T-helper 1 cell treated with Interleukin-12 subunit alpha and Interleukin-12 subunit beta and Interleukin-4 antibody, amounts not matched to agents 30 ng/mL and 1 ng/mL, for 36 hours (primary cell): ENCODE data around the gene LATS2. TPM values are rescaled to one million over a fixed set of nuclear protein-coding genes. Genes with fewer than 3 reads are reported as not detected.

ENCODE experiments used
- intact Hi-C: fragments of 100-400 bp; cut with micrococcal nuclease; formaldehyde crosslinking; loops from one replicate; pipeline ENCODE4 v1.15.1; 2024
- total RNA-seq: library from RNA; stranded (reverse); gene quantifications from 2 replicates; pipeline ENCODE4 v1.2.3, GENCODE V29; 2022

Gene LATS2
- total RNA-seq, 1 donor from 2014 or later, result 4.0 TPM

DNA sequence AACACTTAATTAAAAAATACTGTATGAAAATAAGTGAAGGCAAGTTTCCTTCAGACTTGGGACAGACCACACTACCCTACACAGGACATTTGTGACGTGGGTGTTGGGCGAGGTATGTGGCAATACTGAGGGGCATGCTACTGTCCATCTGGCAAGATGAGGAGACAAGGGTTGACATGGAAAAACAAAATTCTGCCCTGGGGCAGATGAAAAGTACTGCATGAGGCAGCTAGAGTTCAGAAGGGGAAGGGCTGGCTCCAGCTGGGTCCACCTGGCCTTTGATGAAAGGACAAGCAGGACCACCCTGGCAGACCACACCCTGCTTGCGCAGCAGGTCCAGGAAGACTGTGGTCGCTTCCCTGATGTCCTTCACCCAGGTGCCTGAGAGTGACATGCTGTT is 43.2 kb downstream of the LATS2 start:
- intact Hi-C loops, result loop anchor here (5.0 to 10.0 kb wide), 4 partner anchors 59 to 1156 kb away; partner anchors contain the start of genes IFT88, MICU2 and ZMYM5

GRCh38 chr13:21016487-21016886 is 44.9 kb downstream of the LATS2 start:
- intact Hi-C loops, result loop anchor here (2.0 to 10.0 kb wide), 5 partner anchors 44 to 1154 kb away; partner anchors contain the start of genes IFT88, LATS2, MICU2 and ZMYM5

DNA sequence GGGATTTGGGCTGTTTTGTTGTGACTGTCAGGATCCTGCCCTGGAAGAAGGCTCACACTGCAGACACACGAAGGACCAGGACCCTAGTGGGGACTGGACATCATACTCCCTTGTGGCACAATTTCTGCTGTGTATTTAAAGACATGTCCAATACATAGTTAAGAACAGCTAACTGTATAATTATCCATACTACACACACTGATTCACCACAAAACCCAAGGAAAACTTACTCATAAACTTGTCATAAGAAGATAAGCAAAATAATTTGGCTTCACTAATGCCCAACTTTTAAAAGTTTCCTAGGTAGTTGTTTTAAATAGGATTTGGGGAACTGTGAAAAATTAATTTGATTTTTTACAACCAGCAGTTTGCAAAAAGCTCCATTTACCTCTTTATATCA is 46.1 kb downstream of the LATS2 start:
- intact Hi-C loops, result loop anchor here (5.0 to 10.0 kb wide), 4 partner anchors 62 to 1153 kb away; partner anchors contain the start of genes IFT88, MICU2 and ZMYM5

GRCh38 chr13:21014502-21015170 is 46.8 kb downstream of the LATS2 start:
- intact Hi-C loops, result loop anchor here (5.0 to 10.0 kb wide), 4 partner anchors 63 to 1152 kb away; partner anchors contain the start of genes IFT88, MICU2 and ZMYM5

DNA sequence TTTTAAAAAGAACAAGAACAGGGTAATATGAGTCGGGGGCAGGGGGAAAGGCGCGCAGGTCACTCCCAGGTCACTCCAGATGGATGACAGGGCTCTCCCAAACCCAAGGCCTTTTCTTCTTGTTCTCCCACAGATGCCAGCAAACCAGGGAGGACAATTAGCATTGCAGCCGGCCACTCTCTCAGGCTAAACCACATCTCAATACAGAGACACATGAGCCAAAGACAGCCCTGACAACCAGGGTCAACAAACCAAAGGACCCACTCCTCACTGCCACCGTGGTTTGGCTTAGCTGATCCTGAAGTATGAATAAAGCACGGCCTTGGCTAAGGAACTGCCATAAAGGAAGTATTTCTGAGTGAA is 47.3 kb downstream of the LATS2 start:
- intact Hi-C loops, result loop anchor here (10.0 kb wide), 2 partner anchors 449 to 591 kb away; partner anchors contain the start of genes IFT88 and MICU2

DNA sequence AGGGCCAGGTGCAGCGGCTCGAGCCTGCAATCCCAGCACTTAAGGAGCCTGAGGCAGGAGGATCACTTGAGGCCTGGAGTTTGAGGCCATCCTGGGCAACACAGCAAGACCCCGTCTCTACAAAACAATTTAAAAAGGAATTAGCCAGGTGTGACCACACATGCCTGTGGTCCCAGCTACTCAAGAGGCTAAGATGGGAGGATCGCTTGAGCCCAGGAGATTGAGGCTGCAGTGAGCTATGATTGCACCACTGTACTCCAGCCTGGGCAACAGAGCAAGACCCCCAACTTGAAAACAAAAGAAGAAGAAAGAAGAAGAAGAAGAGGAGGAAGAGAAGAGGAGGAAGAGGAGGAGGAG is 47.7 kb downstream of the LATS2 start:
- intact Hi-C loops, result loop anchor here (10.0 kb wide), 2 partner anchors 449 to 591 kb away; partner anchors contain the start of genes IFT88 and MICU2

DNA sequence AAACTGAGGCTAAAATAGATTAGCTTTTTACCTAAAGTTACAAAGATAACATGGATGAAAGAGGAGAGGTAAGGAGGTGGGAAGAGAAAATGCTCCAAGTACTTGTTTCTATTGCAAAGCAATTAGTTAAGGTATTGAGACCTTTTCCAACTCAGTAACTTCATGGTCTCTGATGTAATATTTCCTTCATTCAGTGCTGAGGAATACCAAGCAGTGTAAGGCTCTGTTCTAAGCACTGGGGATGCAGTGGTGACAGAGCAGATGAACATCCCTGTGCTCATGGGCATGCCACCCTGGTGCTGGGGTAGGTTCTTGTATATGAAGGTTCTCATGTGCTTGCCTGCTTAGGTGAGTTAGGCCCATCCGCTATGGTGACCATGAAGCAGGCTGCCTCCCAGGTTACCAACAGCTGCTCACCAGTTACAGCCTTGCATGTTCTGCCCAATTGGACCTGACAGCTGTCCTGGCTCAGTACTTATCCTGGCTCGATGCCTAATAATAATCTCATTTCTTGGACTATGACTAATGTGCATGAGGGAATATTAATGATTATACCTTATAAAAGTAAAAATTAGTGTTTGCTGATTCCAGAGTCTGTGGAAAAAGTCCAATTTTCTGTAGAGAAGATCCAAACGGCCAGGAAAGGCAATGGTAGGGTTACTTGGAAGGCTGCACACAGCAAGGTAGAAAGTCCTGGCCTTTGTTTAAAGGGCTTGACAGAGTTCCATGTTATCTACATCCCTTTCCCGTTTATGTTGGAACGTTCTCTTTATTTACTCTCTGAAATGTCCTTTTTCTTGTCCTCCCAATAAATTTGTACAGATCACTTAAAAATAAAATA is 48.3 kb downstream of the LATS2 start:
- intact Hi-C loops, result loop anchor here (10.0 kb wide), 2 partner anchors 448 to 592 kb away; partner anchors contain the start of genes IFT88 and MICU2

DNA sequence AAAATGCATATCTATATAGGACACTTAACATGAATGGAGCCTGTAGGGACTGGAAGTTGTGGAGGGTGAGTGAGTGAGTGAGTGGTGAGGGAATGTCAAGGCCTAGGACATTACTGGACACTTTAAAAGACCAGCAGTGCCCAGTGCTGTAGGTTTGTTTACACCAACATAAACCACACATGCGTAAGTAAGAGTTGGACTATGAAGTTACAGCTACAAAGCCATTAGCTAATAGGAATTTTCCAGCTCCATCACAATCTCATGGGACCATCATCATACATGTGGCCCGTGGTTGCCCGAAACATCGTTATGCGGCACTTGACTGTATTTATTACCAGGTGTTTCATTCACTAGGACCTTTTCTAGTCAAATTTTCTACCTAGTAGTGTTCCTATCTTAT is 49.2 kb downstream of the LATS2 start:
- intact Hi-C loops, result loop anchor here (10.0 kb wide), 2 partner anchors 447 to 593 kb away; partner anchors contain the start of genes IFT88 and MICU2

- intact Hi-C loops, result loop anchor here (10.0 kb wide), 2 partner anchors 447 to 593 kb away; partner anchors contain the start of genes IFT88 and MICU2
Measured at GRCh38 chr13:21011378-21011777, 50.0 kb downstream of the LATS2 start.

DNA sequence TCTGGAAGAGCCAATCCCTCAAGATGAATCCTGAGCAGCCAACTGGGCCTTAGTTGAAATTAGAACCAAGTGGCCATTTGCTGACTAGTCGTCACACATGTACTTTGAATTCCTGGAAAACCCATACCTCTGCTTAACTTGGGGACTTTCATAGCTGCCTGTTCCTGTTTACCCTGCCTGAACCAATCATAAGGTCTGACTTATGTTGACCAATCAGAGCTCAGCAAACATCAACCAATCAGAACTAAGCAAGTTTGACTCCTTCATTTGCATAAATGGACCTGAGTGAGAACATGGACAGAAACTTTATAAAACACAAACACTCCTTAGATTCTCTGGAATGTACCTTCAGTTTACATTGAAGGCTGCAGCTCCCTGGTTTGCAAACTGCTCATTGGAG is 50.8 kb downstream of the LATS2 start:
- intact Hi-C loops, result loop anchor here (10.0 kb wide), 2 partner anchors 446 to 594 kb away; partner anchors contain the start of genes IFT88 and MICU2

DNA sequence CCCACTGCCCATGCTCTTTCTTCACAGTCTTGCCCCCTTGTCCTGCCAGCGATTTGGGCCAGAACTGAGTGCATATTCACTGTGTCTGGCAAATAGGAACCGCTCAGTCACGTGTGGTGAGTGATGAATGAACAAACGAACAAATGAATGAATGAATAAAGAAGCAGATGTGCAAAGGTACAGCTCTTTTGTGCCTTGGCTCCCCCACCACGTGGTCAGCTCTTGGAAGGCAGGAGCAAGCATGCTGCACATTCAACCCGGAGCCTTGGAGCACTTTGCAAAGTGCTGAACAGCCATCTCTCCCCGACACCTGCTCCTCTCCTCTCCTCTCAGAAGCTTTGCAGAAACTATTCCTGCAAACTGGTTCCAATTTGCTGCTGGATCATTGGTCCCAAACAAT is 52.4 kb downstream of the LATS2 start:
- intact Hi-C loops, result no loop called here

DNA sequence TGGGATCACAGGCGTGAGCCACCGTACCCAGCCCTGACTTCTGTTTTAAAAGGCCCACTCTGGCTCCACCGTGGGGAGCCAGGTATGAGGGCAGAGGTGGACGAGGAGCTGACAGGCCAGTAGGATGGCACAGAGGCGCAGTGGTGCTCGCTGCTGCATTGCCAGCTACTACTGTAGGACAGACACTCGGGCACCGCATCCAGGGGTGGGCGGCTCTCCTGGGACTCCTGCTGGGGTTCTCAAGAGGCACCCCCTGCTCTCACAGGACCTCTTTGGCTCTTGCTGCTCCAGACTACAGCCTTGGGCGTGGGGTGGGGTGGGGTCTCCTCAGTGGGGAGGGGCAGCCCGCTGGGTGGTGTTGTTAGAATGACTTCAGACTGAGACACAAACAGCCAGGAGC is 53.4 kb downstream of the LATS2 start:
- intact Hi-C loops, result no loop called here

DNA sequence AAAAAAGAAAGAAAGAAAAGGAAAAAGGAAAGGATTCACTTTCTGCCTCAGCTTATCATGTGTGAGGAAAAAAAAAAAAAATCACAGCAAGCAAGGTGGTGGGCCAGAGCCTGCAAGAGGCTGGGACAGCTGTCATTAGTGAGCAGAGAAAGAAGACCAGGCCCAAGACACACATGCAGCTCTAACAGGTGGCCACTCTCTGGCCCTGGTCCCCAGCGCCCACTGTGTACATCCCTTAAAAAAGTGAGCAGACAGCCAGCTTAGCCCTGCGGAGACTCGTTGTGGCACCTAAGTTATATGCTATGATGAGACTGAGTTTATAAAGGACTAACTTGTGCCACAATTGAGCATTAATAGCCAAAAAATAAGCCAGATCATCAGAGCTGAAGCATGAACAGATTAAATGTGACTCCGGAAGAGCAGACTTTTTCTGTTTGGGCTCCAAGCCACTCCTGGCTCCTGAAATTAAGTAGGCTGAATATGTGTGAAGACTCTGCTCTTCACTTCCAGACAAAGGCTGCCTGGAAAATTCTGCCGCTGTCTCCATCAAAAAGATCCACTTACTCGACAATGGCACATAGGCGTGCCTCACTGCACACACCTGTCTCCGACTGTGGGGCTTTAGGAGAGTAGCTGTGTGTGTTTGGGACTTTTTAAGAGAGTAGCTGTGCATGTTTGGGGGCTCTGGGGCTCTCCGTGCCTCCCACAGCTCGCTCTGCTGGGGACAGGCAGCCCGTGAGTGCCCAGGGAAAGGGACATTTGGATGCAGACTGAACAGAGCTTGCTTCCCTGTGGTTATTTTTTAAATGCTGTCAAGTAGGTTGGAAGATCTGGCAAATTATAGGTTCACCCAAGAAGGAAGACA is 55.0 kb downstream of the LATS2 start:
- intact Hi-C loops, result no loop called here

DNA sequence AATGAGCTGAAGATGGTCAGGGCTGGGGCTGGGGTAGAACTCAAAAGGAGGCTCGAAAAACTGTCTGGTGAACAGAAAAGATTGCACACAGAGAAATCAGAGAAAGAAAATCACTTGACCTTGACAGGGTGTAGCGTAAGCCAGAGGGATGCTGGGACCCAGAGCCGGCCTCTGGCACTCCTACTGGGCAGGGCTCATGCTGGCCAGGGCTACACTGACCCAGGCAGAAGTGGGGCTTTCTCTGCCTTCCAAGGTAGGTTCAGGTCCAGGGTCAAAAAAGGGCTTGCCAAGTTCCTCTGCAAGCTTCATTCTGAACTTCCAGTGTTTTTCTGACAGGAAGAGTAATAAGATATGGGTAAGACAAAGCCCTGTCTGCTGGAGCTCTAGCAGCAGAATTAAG is 56.2 kb downstream of the LATS2 start:
- intact Hi-C loops, result no loop called here

- intact Hi-C loops, result no loop called here
Measured at GRCh38 chr13:21001471-21001870, 59.9 kb downstream of the LATS2 start.

DNA sequence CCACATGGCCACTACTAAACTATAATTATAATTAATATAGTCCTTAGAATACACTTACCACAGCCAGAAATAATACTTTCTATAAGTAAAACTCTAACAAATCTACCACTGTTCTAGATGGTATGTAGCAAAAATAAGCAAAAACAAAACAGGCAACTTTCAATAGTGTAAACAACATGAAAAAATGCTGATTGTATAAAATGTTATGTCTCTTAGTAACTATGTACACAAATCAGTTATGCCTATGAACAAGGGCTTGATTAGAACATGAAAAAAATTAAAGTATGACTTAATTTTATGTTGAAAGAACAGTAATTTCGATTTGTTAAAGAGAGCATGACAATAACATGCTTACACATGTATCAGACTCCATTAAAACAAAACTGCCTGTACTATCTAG is 60.7 kb downstream of the LATS2 start:
- intact Hi-C loops, result no loop called here

DNA sequence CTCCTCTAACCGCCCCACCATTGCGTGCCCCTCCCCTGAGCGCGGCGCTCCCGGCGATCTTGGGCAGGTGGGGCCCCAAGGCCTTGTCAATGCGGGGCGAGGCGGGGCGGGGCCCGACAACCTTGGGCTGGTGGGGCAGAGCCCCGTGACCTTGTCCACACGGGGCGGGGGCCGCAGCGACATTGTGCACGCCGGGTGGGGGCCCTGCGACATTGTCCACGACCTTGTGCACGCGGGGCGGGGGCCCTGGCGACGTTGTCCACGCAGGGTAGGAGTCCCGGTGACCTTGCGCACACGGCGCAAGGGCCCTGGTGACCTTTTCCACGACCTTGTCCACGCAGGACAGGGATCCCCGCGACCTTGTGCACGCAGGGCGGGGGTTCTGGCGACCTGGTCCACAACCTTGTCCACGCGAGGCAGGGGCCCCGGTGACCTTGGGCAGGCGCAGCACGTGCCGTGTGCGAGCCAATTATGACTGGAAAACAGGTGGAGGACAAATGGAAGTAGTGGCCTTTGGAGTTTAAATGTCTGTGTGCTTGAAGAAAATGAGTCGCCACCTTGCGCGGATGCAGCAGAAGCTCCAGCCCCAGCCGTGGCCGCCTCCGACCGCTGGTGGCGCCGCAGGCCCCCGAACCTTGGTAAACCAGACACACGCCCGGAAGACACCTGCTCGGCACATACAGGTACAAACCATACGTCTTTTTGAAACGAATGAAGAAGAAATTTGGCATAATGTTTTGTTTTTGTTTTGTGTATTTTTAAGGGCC is 62.6 kb downstream of the LATS2 start:
- intact Hi-C loops, result no loop called here

DNA sequence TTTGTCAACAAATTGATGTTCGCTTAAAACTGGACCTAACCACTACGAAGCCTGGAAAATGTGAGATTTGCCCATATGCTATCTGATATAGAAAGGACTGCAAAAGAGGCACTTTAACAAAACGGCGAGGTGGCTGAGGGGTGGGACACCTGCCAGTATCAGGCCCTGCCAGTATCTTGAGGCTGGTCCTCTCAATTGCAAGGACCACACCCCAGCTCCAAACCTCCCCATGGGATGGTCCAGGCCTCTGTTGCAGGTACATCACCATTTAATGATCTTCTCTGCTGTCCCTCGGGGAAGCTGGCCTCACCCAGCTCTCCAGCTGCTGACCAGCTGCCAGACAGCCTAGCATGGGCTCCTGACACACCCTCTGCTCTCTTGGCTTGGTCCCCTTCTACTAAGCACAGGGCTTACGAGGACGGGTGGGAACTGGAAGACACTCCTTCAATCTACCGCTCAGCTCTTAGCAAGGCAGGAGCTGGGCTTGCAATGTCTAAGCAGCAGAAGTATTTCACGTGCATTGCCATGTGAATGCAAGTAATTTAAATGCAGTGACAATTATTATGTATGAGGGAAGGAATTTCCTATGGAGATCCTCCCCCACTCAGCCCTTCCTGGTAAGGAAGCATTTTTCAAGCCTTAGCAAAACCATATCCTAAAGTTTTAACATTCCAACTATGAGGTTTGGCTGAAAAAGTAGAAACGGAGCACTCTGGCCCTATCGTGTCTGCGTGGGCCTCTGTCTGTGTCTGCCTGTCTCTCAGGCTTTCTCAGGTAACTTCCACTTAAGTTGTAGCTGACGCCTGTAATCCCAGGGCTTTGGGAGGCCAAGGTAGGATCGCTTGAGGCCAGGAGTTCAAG is 63.9 kb downstream of the LATS2 start:
- intact Hi-C loops, result no loop called here

DNA sequence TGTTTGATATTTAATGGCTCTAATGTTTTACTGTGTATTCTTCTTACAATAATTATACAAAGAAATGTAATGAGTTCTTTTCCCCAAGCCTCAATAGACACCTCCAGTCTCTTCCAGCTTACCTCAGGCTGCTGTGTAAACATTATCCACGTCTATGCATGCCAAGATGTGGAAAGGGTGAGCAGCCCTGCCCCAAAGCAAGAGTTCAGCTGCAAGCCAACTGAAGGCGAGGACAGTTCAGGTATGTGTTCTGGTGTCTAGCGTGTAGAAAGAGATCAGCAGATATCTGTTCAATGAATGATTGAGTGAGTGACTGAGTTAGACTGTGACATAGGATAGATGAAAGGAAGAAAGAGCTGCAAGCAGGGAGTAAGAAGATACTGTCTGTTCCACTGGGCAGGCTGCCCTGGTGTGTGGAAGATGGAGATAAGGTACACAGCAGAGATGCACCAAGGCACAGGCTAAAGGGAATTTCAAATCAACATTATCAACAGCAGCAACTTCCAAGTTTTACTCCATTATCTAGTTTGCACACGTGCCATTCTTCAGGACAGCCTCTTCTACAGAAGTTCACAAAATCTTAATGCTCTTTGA is 66.0 kb downstream of the LATS2 start:
- intact Hi-C loops, result no loop called here
